AG04450 (cell line): Measurements from ENCODE around the gene NRDC. TPM values are rescaled to one million over a fixed set of nuclear protein-coding genes. Genes with fewer than 3 reads are reported as not detected.

Source experiments
- CTCF ChIA-PET: fragments of 300-600, 350-600 bp; formaldehyde crosslinking; extraction: SDS; loops from one replicate; lab custom pipeline; 2022; ENCODE audit warnings: antibody characterized with exemption, inconsistent platforms; lab: Charles Lee
- POLR2A ChIA-PET: fragments of 350-600 bp; formaldehyde crosslinking; extraction: SDS; loops from one replicate; lab custom pipeline; 2021; ENCODE audit warnings: antibody characterized with exemption, inconsistent platforms; lab: Yijun Ruan, JAX
- DNase-seq: peaks from one replicate; pipeline ENCODE4 v3.0.0-alpha.2; 2011; ENCODE audit warnings: low read depth, low spot score
- H3K27ac ChIP-seq: one replicate; pipeline ENCODE4 v1.5.1; 2012; ENCODE audit warnings: low read depth, low read length, control low read depth
- H3K27me3 ChIP-seq: one replicate; pipeline ENCODE4 v1.6.0; 2012; ENCODE audit warnings: low read length; ENCODE audit not compliant: control insufficient read depth, insufficient read depth
- H3K4me3 ChIP-seq: 2 replicates; pipeline ENCODE4 v1.5.1; 2011; ENCODE audit warnings: mild to moderate bottlenecking, low read depth, low read length, control low read depth
- H3K9me3 ChIP-seq: 2 replicates; pipeline ENCODE4 v1.5.1; 2012; ENCODE audit warnings: low read length; ENCODE audit not compliant: control insufficient read depth, insufficient read depth
- CTCF ChIP-seq: IDR thresholded peaks from 2 replicates; pipeline ENCODE4 v1.5.1; 2011; ENCODE audit warnings: low read depth, low read length, control low read depth, inconsistent platforms
- polyA plus RNA-seq: library from polyadenylated mRNA; depleted of rRNA; stranded (reverse); fragments of >200 nt; gene quantifications from 2 replicates; pipeline ENCODE4 v1.2.3, GENCODE V29; 2011

NRDC gene
- polyA plus RNA-seq, 1 experiment, result 172 TPM

- Histone ChIP-seq H3K4me3 (no peak overlapping the region), H3K9me3 (no peaks in the 10 kb centered on the region), H3K27me3 (no peaks in the 10 kb centered on the region), H3K27ac (no peak overlapping the region)
- CTCF ChIA-PET, result interaction anchor here (0.5 to 1.0 kb wide), 2 partner anchors 11 to 26 kb away, joined by 3 read pairs; no protein-coding TSS in a partner anchor
- POLR2A ChIA-PET, result interaction anchor here (0.5 kb wide), 1 partner anchor 11 kb away, joined by 5 read pairs; no protein-coding TSS in a partner anchor
- TF ChIP-seq CTCF, result no peak
- DNase-seq, result no peak
Measured at GRCh38 chr1:51912881-51913280, 34.4 kb upstream of the NRDC start.

GRCh38 chr1:51910221-51911000, 31.9 kb upstream of the NRDC start:
- H3K27me3 ChIP-seq, result no peaks in the 10 kb centered on the region
- POLR2A ChIA-PET, result no interaction called here
- H3K27ac ChIP-seq, result no peak overlapping the region
- no peak for DNase-seq
- no peaks in the 10 kb centered on the region for H3K9me3 ChIP-seq
- H3K4me3 ChIP-seq, result no peak overlapping the region
- TF ChIP-seq CTCF, result no peak
- CTCF ChIA-PET, result interaction anchor here (1.3 kb wide), 1 partner anchor 13 kb away, joined by 4 read pairs; no protein-coding TSS in a partner anchor

- CTCF ChIA-PET, result no interaction called here
Measured at GRCh38 chr1:51908499-51908898, 30.0 kb upstream of the NRDC start.

GRCh38 chr1:51907079-51907702, 28.7 kb upstream of the NRDC start:
- no peak for TF ChIP-seq CTCF
- Histone ChIP-seq H3K9me3 (no peaks in the 10 kb centered on the region), H3K27me3 (no peaks in the 10 kb centered on the region), H3K27ac (no peak overlapping the region), H3K4me3 (no peak overlapping the region)
- CTCF ChIA-PET, result interaction anchor here (1.2 to 1.8 kb wide), 2 partner anchors 9 to 10 kb away, joined by 5 to 8 read pairs; no protein-coding TSS in a partner anchor
- DNase-seq, result no peak
- POLR2A ChIA-PET, result interaction anchor here (0.6 to 2.5 kb wide), 2 partner anchors 10 to 148 kb away, joined by 5 to 20 read pairs; partner anchors contain the start of gene TXNDC12

More at GRCh38 chr1:51908499-51908898, 30.0 kb upstream of the NRDC start:
- H3K27me3 ChIP-seq, result no peaks in the 10 kb centered on the region
- no peak for TF ChIP-seq CTCF
- POLR2A ChIA-PET, result no interaction called here
- no peak overlapping the region for H3K27ac ChIP-seq
- DNase-seq, result no peak
- H3K4me3 ChIP-seq, result no peak overlapping the region
- no peaks in the 10 kb centered on the region for H3K9me3 ChIP-seq
